CD14-positive monocyte (primary cell): ENCODE results near the gene CLSTN3. TPM values are rescaled to one million over a fixed set of nuclear protein-coding genes. Genes with fewer than 3 reads are reported as not detected.
A peak's percentile ranks its signal among the peaks of the same experiment; 100 is the strongest.

Experiments
- DNase-seq, 3 donors: peaks; one replicate each; pipeline ENCODE4 v3.0.0-alpha.2; 2011 to 2022
- H2AFZ ChIP-seq: 2 replicates; pipeline ENCODE4 v1.6.0; 2012; ENCODE audit warnings: mild to moderate bottlenecking, low read depth, low read length, inconsistent platforms; ENCODE audit not compliant: insufficient read depth, poor library complexity, severe bottlenecking
- H3K27ac ChIP-seq, 2 donors: 1 replicate in 1 of 2; 2 replicates in 1 of 2; pipeline ENCODE4 v1.5.1; 2012 to 2013; ENCODE audit warnings: low read length in 2 of 2, control low read depth in 1 of 2, inconsistent platforms in 1 of 2, low read depth in 1 of 2, mild to moderate bottlenecking in 1 of 2
- H3K27me3 ChIP-seq, 2 donors: one replicate each; pipeline versions ENCODE4 v1.6.0 to v1.6.1; 2011 to 2013; ENCODE audit warnings: low read length in 2 of 2; ENCODE audit not compliant: control insufficient read depth in 2 of 2, insufficient read depth in 2 of 2
- H3K36me3 ChIP-seq, 2 donors: replicated peaks in 1 of 2; 1 replicate in 1 of 2; 2 replicates in 1 of 2; pipeline versions ENCODE4 v1.5.1 to v1.6.1; 2012 to 2013; ENCODE audit warnings: low read length in 2 of 2, control low read depth in 1 of 2, inconsistent platforms in 1 of 2, mild to moderate bottlenecking in 1 of 2; ENCODE audit not compliant: insufficient read depth in 2 of 2, control insufficient read depth in 1 of 2
- H3K4me1 ChIP-seq, 2 donors: 1 replicate in 1 of 2; 2 replicates in 1 of 2; pipeline versions ENCODE4 v1.5.1 to v1.6.1; 2012 to 2013; ENCODE audit warnings: low read length in 2 of 2, control low read depth in 1 of 2, inconsistent platforms in 1 of 2, mild to moderate bottlenecking in 1 of 2, moderate library complexity in 1 of 2; ENCODE audit not compliant: insufficient read depth in 2 of 2, control insufficient read depth in 1 of 2
- H3K4me2 ChIP-seq: replicated peaks from 2 replicates; pipeline ENCODE3; 2012; ENCODE audit warnings: low read length, moderate library complexity, mild to moderate bottlenecking; ENCODE audit not compliant: poor library complexity, severe bottlenecking; ENCODE audit errors: extremely low read depth
- H3K4me3 ChIP-seq, 3 experiments: fragments of 200-600 bp in 1 of 3; sonication (generic) in 1 of 3; replicated peaks in 1 of 3; 1 replicate in 2 of 3; 2 replicates in 1 of 3; pipeline ENCODE4 v1.5.1; 2011 to 2013; ENCODE audit warnings: low read length in 3 of 3, mild to moderate bottlenecking in 3 of 3, control low read depth in 2 of 3, low read depth in 2 of 3, inconsistent platforms in 1 of 3, moderate library complexity in 1 of 3
- H3K79me2 ChIP-seq: 2 replicates; pipeline ENCODE4 v1.6.0; 2012; ENCODE audit warnings: mild to moderate bottlenecking, control low read depth, inconsistent platforms, low read length, moderate library complexity; ENCODE audit not compliant: insufficient read depth
- H3K9ac ChIP-seq: 2 replicates; pipeline ENCODE4 v1.6.0; 2017; ENCODE audit warnings: low read length, mild to moderate bottlenecking; ENCODE audit not compliant: insufficient read depth, poor library complexity, severe bottlenecking
- H3K9me3 ChIP-seq, 2 donors: replicated peaks in 1 of 2; 1 replicate in 1 of 2; 2 replicates in 1 of 2; pipeline versions ENCODE4 v1.5.1 to v1.6.1; 2012 to 2013; ENCODE audit warnings: low read length in 2 of 2, control low read depth in 1 of 2; ENCODE audit not compliant: control insufficient read depth in 1 of 2, insufficient read depth in 1 of 2
- H4K20me1 ChIP-seq: 2 replicates; pipeline ENCODE4 v1.6.0; 2012; ENCODE audit warnings: mild to moderate bottlenecking, low read length, control low read depth, moderate library complexity; ENCODE audit not compliant: insufficient read depth
- H3K27ac Mint-ChIP-seq, 7 donors: one replicate each; pipeline ENCODE4 v1.8.0; 2020; ENCODE audit warnings: mild to moderate bottlenecking in 7 of 7, mixed read lengths in 7 of 7, moderate library complexity in 6 of 7, inconsistent platforms in 2 of 7
- H3K27me3 Mint-ChIP-seq, 3 donors: one replicate each; pipeline ENCODE4 v1.8.0; 2021 to 2022; ENCODE audit warnings: low read depth in 3 of 3, mild to moderate bottlenecking in 3 of 3, mixed read lengths in 3 of 3, moderate library complexity in 3 of 3, inconsistent platforms in 1 of 3
- H3K36me3 Mint-ChIP-seq, 2 donors: one replicate each; pipeline ENCODE4 v1.8.0; 2020; ENCODE audit warnings: mixed read lengths in 2 of 2, inconsistent platforms in 1 of 2, mild to moderate bottlenecking in 1 of 2
- H3K4me1 Mint-ChIP-seq: one replicate; pipeline ENCODE4 v1.8.0; 2020; ENCODE audit warnings: mild to moderate bottlenecking, mixed read lengths
- H3K4me3 Mint-ChIP-seq, 2 donors: one replicate each; pipeline ENCODE4 v1.8.0; 2020; ENCODE audit warnings: mild to moderate bottlenecking in 2 of 2, mixed read lengths in 2 of 2, moderate library complexity in 1 of 2
- H3K9me3 Mint-ChIP-seq, 7 donors: one replicate each; pipeline ENCODE4 v1.8.0; 2020 to 2022; ENCODE audit warnings: mixed read lengths in 7 of 7, mild to moderate bottlenecking in 6 of 7, moderate library complexity in 6 of 7, inconsistent platforms in 2 of 7
- WGBS: methylation state at CpG from one replicate; pipeline ENCODE4 v1.1.5; 2013; ENCODE audit warnings: missing lambda C conversion rate; ENCODE audit not compliant: insufficient coverage; 5-methylcytosine and 5-hydroxymethylcytosine counted together
- intact Hi-C, 2 donors: fragments of 100-400 bp; cut with micrococcal nuclease; formaldehyde crosslinking; loops; one replicate each; pipeline versions ENCODE4 v1.15.0 to v1.15.1; 2023
- polyA plus RNA-seq, 3 donors: library from polyadenylated mRNA; depleted of rRNA in 1 of 3; unstranded in 2 of 3; stranded (reverse) in 1 of 3; fragments of 300-500 nt in 2 of 3; fragments of >200 nt in 1 of 3; fragmentation: Illumina TruSeq in 2 of 3; gene quantifications; 1 replicate in 2 of 3; 2 replicates in 1 of 3; pipeline ENCODE4 v1.2.3, GENCODE V29; 2012 to 2021
- TF ChIP-seq, protein P1 (sequence below): fragments of 200-600 bp; IDR thresholded peaks from one replicate; pipeline ENCODE4 v1.8.0; 2022; ENCODE audit warnings: antibody characterized with exemption, mild to moderate bottlenecking

Gene CLSTN3
- polyA plus RNA-seq, 3 donors = 13.7 TPM; not detected in 2

DNA sequence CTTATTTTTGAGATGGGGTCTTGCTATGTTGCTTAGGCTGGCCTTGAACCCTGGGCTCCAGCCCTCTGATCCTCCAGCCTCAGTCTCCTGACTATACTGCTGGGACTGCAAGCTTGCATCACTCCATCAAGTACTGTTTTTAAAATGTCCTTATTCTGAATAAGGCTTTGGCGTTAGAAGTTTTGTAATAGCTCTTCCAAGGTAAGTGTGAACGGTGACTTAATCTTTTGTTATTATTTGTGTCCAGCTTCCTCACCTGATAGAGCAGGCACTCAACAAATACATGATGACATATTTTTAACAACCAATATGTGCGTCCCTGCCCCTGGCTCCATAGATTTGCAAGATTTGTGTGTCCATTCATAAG is 22.6 kb upstream of the CLSTN3 start:
- Mint-ChIP-seq H3K27me3 (peaks cover 0 to 2% (median 0%) of the 10 kb centered on the region in 3 donors), H3K4me3 (peak overlapping the region; percentile 86 to 95), H3K9me3 (peaks cover 0 to 10% (median 6%) of the 10 kb centered on the region in 7 donors), H3K4me1 (peaks cover 33% of the 10 kb centered on the region), H3K36me3 (peaks cover 34 to 45% of the 10 kb centered on the region in 2 donors), H3K27ac (peak overlapping the region in 5 of 7 donors; percentile 88 to 93 (median 91))
- Histone ChIP-seq H3K4me3 (peak overlapping the region in 2 of 3 experiments; percentile 79 to 85), H3K27me3 (no peaks in the 10 kb centered on the region), H3K27ac (peak overlapping the region; percentile 72 to 77), H3K9ac (peak overlapping the region; percentile 62), H3K79me2 (peaks cover 29% of the 10 kb centered on the region), H2AFZ (peak overlapping the region; percentile 92), H3K4me1 (peaks cover 18 to 19% of the 10 kb centered on the region in 2 donors), H3K9me3 (peaks cover 0 to 5% of the 10 kb centered on the region in 2 donors), H4K20me1 (peaks cover 11% of the 10 kb centered on the region), H3K36me3 (peaks cover 10 to 35% of the 10 kb centered on the region in 2 donors), H3K4me2 (peak overlapping the region; percentile 90)
- WGBS = no CpG with 5 or more reads among the region's 3 CpGs
- intact Hi-C loops = loop anchor here (2.0 to 5.0 kb wide), 2 partner anchors 185 to 239 kb away; no protein-coding TSS in a partner anchor
- TF ChIP-seq, protein P1, sequence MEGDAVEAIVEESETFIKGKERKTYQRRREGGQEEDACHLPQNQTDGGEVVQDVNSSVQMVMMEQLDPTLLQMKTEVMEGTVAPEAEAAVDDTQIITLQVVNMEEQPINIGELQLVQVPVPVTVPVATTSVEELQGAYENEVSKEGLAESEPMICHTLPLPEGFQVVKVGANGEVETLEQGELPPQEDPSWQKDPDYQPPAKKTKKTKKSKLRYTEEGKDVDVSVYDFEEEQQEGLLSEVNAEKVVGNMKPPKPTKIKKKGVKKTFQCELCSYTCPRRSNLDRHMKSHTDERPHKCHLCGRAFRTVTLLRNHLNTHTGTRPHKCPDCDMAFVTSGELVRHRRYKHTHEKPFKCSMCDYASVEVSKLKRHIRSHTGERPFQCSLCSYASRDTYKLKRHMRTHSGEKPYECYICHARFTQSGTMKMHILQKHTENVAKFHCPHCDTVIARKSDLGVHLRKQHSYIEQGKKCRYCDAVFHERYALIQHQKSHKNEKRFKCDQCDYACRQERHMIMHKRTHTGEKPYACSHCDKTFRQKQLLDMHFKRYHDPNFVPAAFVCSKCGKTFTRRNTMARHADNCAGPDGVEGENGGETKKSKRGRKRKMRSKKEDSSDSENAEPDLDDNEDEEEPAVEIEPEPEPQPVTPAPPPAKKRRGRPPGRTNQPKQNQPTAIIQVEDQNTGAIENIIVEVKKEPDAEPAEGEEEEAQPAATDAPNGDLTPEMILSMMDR = no peak
- no peak for DNase-seq

- peaks cover 9% of the 10 kb centered on the region for H4K20me1 ChIP-seq
- peak overlapping the region; percentile 72 to 77 for H3K27ac ChIP-seq
- intact Hi-C loops = loop anchor here (2.0 to 5.0 kb wide), 2 partner anchors 186 to 239 kb away; no protein-coding TSS in a partner anchor
- H3K79me2 ChIP-seq = peaks cover 29% of the 10 kb centered on the region
- H3K4me2 ChIP-seq = peak overlapping the region; percentile 90
- peak; percentile 42 to 57 (median 46) for DNase-seq
- peaks cover 18 to 19% of the 10 kb centered on the region in 2 donors for H3K4me1 ChIP-seq
- peak overlapping the region; percentile 86 to 95 for H3K4me3 Mint-ChIP-seq
- peak overlapping the region; percentile 62 for H3K9ac ChIP-seq
- H3K27ac Mint-ChIP-seq = peak overlapping the region; percentile 76 to 93 (median 91)
- H3K9me3 ChIP-seq = peaks cover 0 to 5% of the 10 kb centered on the region in 2 donors
- H3K27me3 Mint-ChIP-seq = peaks cover 0 to 2% (median 0%) of the 10 kb centered on the region in 3 donors
- peak overlapping the region; percentile 60 to 85 (median 79) for H3K4me3 ChIP-seq
- H3K36me3 Mint-ChIP-seq = peaks cover 31 to 41% of the 10 kb centered on the region in 2 donors
- peak overlapping the region; percentile 92 for H2AFZ ChIP-seq
- peaks cover 31% of the 10 kb centered on the region for H3K4me1 Mint-ChIP-seq
- WGBS = 0% methylated on average over 10 of the region's 30 CpGs
- H3K9me3 Mint-ChIP-seq = peaks cover 0 to 10% (median 6%) of the 10 kb centered on the region in 7 donors
- TF ChIP-seq, protein P1 = no peak
- peaks cover 10 to 30% of the 10 kb centered on the region in 2 donors for H3K36me3 ChIP-seq
- no peaks in the 10 kb centered on the region for H3K27me3 ChIP-seq
Measured at GRCh38 chr12:7108003-7108795, 22.0 kb upstream of the CLSTN3 start.
